ENCODE results near the gene NIN.

NIN gene

GRCh38 chr14:50837850-50838470 lies 7.0 kb upstream of the NIN start:
- no peak for DNase-seq

- DNase-seq = no peak
Measured at GRCh38 chr14:50837271-50837670, 6.3 kb upstream of the NIN start.

- no peak for DNase-seq
Measured at GRCh38 chr14:50836515-50836914, 5.6 kb upstream of the NIN start.

GRCh38 chr14:50835280-50835679 lies 4.3 kb upstream of the NIN start:
- no peak for DNase-seq

- DNase-seq = no peak
Measured at GRCh38 chr14:50834802-50835276, 3.9 kb upstream of the NIN start.

- peak in 12 of 51 donors; percentile 3 to 33 (median 16) for DNase-seq
Measured at GRCh38 chr14:50832935-50833630, 2.1 kb upstream of the NIN start.

GRCh38 chr14:50831726-50832168 lies 785 bp upstream of the NIN start:
- DNase-seq = peak in 4 of 51 donors; percentile 57 to 72 (median 64)

GRCh38 chr14:50830044-50830931 lies 674 bp downstream of the NIN start:
- DNase-seq = peak in 45 of 51 donors; percentile 16 to 84 (median 64)

GRCh38 chr14:50829489-50830043 lies 1.4 kb downstream of the NIN start:
- peak in 6 of 51 donors; percentile 23 to 68 (median 39) for DNase-seq

GRCh38 chr14:50828721-50829488 lies 2.1 kb downstream of the NIN start:
- peak in 1 of 51 donors; percentile 45 for DNase-seq

- DNase-seq = no peak
Measured at GRCh38 chr14:50826681-50827080, 4.3 kb downstream of the NIN start.

- DNase-seq = no peak
Measured at GRCh38 chr14:50825307-50825706, 5.7 kb downstream of the NIN start.

- no peak for DNase-seq
Measured at GRCh38 chr14:50823762-50824636, 7.0 kb downstream of the NIN start.

- no peak for DNase-seq
Measured at GRCh38 chr14:50823051-50823761, 7.8 kb downstream of the NIN start.

- no peak for DNase-seq
Measured at GRCh38 chr14:50822501-50823042, 8.4 kb downstream of the NIN start.

- no peak for DNase-seq
Measured at GRCh38 chr14:50821510-50822464, 9.2 kb downstream of the NIN start.

GRCh38 chr14:50820786-50821509 lies 10.0 kb downstream of the NIN start:
- no peak for DNase-seq
